Right lung (tissue), 5 donors: ENCODE measurements around the gene ARL6IP4. TPM values are rescaled to one million over a fixed set of nuclear protein-coding genes. Genes with fewer than 3 reads are reported as not detected.

Experiments
- polyA plus RNA-seq, 5 donors: library from polyadenylated mRNA; unstranded; fragments of 120-200 nt; gene quantifications; one replicate each; pipeline versions ENCODE4 v1.2.1 to v1.2.3, GENCODE V29; 2013; ENCODE audit warnings: inconsistent platforms in 1 of 5, low replicate concordance in 1 of 5; ENCODE audit not compliant: insufficient read length in 5 of 5, insufficient read depth in 1 of 5

ARL6IP4 gene
- polyA plus RNA-seq, 5 donors = 139 to 250 (median 155) TPM

Other genes with a start within 250 kb of the ARL6IP4 start
- under 1 TPM; 0.23 to 0.49 (median 0.38) TPM for gene HCAR1, start 249.8 kb upstream of the ARL6IP4 start, polyA plus RNA-seq
- gene DENR, start 227.9 kb upstream of the ARL6IP4 start, polyA plus RNA-seq = 10 to 100 TPM; 76.3 to 92.5 (median 89.4) TPM
- gene CCDC62, start 206.1 kb upstream of the ARL6IP4 start, polyA plus RNA-seq = under 1 TPM; 0.35 to 0.75 (median 0.44) TPM
- 10 to 100 TPM; 21.6 to 31.7 (median 27.4) TPM for gene HIP1R, start 145.2 kb upstream of the ARL6IP4 start, polyA plus RNA-seq
- 10 to 100 TPM; 21.1 to 33.0 (median 24.2) TPM for gene VPS37B, start 84.6 kb upstream of the ARL6IP4 start, polyA plus RNA-seq
- 10 to 100 TPM in 2 of 5 donors, 1 to 10 TPM in 3; 6.9 to 11.5 (median 9.0) TPM for gene ABCB9, start 14.2 kb upstream of the ARL6IP4 start, polyA plus RNA-seq
- 10 to 100 TPM; 15.1 to 23.7 (median 16.8) TPM for gene OGFOD2, start 5.4 kb upstream of the ARL6IP4 start, polyA plus RNA-seq
- 10 to 100 TPM in 4 of 5 donors, 1 to 10 TPM in 1; 9.7 to 16.1 (median 11.3) TPM for gene PITPNM2, start 170.4 kb downstream of the ARL6IP4 start, polyA plus RNA-seq